ENCODE measurements around the gene SUN5.

- no peak for TF ChIP-seq POLR2A (IDR thresholded peaks at IDR 0.05)
- TF ChIP-seq CTCF (IDR thresholded peaks at IDR 0.05): no peak
Measured at GRCh38 chr20:33024243-33024560, 20.0 kb upstream of the SUN5 start.
